ENCODE measurements around the gene THNSL1.

- TF ChIP-seq CTCF (IDR thresholded peaks at IDR 0.05; ENCODE audit: poor library complexity, severe bottlenecking) (no peak), TAF1 (IDR thresholded peaks at IDR 0.05; ENCODE audit: low read depth) (no peak), RAD21 (conservative IDR thresholded peaks at IDR 0.05) (no peak), EZH2 (IDR thresholded peaks at IDR 0.05; ENCODE audit: borderline replicate concordance, insufficient read depth, low read length, poor library complexity, severe bottlenecking) (no peak), POLR2AphosphoS5 (IDR thresholded peaks at IDR 0.05) (no peak), EP300 (conservative IDR thresholded peaks at IDR 0.05; ENCODE audit: poor library complexity, severe bottlenecking) (no peak), MXI1 (conservative IDR thresholded peaks at IDR 0.05; ENCODE audit: poor library complexity, severe bottlenecking) (no peak)
Measured at GRCh38 chr10:24969841-24970281, 46.6 kb upstream of the THNSL1 start.
